HL-60 (cell line): ENCODE data around the gene TIPRL.

ENCODE experiments used
- CTCF ChIP-seq: IDR thresholded peaks from one replicate; pipeline ENCODE4 v1.5.1; 2011; ENCODE audit warnings: low read length, control low read depth, inconsistent platforms; ENCODE audit not compliant: insufficient read depth
- GABPA ChIP-seq: IDR thresholded peaks from 2 replicates; pipeline ENCODE4 v1.6.1; 2012; ENCODE audit warnings: low read depth
- POLR2AphosphoS5 ChIP-seq: IDR thresholded peaks from 2 replicates; pipeline ENCODE4 v1.6.1; 2012; ENCODE audit warnings: low read depth
- REST ChIP-seq: IDR thresholded peaks from 2 replicates; pipeline ENCODE4 v1.6.1; 2012; ENCODE audit warnings: low read depth; ENCODE audit not compliant: insufficient replicate concordance

- TF ChIP-seq CTCF = no peak
- TF ChIP-seq POLR2AphosphoS5 = no peak
- TF ChIP-seq GABPA = no peak
- TF ChIP-seq REST = no peak
Measured at GRCh38 chr1:168150283-168150682, 28.5 kb upstream of the TIPRL start.
